Measurements from ENCODE around the gene SYNGR1. TPM values are rescaled to one million over a fixed set of nuclear protein-coding genes. Genes with fewer than 3 reads are reported as not detected.
A peak's percentile ranks its signal among the peaks of the same experiment; 100 is the strongest.
"Not testable (repeated sequence)": the region's sequence is repeated elsewhere in the genome, so short reads cannot be mapped to it uniquely, and the experiment has no call there.

Gene SYNGR1
- total and polyA plus RNA-seq, 8 donors = 0.45 to 18.1 (median 6.4) TPM

DNA sequence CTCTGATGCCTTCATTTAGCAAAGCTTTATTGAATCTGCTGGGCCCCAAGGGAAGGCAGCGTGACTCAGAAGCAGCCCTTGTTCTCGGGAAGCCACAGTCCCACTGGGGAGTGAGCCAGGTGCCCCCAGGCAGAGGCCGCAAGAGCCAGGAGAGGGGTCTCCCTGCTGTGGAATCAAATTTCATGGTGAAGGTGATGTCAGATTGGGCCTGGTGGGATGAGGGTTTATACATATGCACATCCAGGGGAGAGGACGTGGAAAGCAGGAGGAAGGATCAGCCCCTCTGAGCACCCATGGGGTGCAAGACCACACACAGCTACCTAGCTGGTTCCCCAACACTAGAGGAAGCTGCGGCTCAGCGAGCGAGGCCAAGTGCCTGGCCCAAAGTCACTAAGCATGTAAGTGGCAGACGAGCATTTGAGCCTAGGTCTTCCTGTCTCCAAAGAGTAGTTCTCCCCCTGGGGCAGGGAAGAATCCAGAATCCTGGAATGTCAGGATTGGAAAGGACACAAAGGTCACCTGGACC, 2.0 kb downstream of the SYNGR1 start:
- intact Hi-C loops (cut with DNase I; ENCODE audit: low total_unique reads) = no loop called here
- no peaks in the 10 kb centered on the region for H3K36me3 ChIP-seq
- H3K4me1 ChIP-seq = peaks cover 8 to 30% (median 18%) of the 10 kb centered on the region in 4 donors
- no peaks in the 10 kb centered on the region for H3K9me3 ChIP-seq
- no peaks in the 10 kb centered on the region for H3K27me3 ChIP-seq
- no peak for DNase-seq
- TF ChIP-seq POLR2A (IDR thresholded peaks at IDR 0.05) = no peak
- TF ChIP-seq, protein P1, sequence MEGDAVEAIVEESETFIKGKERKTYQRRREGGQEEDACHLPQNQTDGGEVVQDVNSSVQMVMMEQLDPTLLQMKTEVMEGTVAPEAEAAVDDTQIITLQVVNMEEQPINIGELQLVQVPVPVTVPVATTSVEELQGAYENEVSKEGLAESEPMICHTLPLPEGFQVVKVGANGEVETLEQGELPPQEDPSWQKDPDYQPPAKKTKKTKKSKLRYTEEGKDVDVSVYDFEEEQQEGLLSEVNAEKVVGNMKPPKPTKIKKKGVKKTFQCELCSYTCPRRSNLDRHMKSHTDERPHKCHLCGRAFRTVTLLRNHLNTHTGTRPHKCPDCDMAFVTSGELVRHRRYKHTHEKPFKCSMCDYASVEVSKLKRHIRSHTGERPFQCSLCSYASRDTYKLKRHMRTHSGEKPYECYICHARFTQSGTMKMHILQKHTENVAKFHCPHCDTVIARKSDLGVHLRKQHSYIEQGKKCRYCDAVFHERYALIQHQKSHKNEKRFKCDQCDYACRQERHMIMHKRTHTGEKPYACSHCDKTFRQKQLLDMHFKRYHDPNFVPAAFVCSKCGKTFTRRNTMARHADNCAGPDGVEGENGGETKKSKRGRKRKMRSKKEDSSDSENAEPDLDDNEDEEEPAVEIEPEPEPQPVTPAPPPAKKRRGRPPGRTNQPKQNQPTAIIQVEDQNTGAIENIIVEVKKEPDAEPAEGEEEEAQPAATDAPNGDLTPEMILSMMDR (IDR thresholded peaks at IDR 0.05) = no peak
- no peak for TF ChIP-seq POLR2AphosphoS5 (IDR thresholded peaks at IDR 0.05)
- no peak for TF ChIP-seq EP300 (IDR thresholded peaks at IDR 0.05)
- H3K27ac ChIP-seq = peak overlapping the region in 2 of 5 donors; percentile 50 to 86
- no peak overlapping the region for H3K4me3 ChIP-seq
- WGBS, 5 donors = 74 to 88% (median 79%) methylated on average over 8 of the region's 8 CpGs

DNA sequence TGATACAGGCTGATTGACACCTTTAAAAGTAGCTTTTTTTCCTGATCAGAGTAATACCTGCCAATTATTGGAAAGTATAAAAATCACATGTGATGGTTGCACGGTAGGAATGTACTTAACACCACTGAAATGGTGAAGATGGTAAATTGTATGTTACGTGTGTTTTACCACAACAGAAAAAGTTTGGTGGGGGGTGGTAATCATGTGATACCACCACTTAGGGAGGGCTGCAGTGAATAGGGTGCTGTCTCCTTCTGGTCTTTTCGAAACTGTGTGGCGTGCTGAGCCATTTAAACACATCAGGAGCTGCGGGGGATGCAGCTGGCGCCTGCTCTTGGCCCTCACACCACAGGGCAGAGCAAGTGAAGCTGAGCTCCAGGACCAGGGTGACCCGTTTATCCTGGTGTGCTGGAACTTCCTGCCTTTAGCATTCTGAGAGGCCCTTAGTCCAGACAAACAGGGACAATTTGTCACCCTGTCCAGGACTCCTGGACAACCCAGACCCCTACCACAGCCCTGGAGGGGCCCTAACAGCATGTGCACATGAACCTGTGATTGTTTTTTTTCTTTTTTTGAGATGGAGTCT, 2.6 kb downstream of the SYNGR1 start:
- Histone ChIP-seq H3K9me3 (no peaks in the 10 kb centered on the region), H3K4me3 (no peak overlapping the region), H3K27ac (no peak overlapping the region), H3K4me1 (peaks cover 8 to 30% (median 18%) of the 10 kb centered on the region in 4 donors), H3K36me3 (no peaks in the 10 kb centered on the region), H3K27me3 (no peaks in the 10 kb centered on the region)
- TF ChIP-seq, protein P1 (IDR thresholded peaks at IDR 0.05) = no peak
- TF ChIP-seq EP300 (IDR thresholded peaks at IDR 0.05) = no peak
- no peak for TF ChIP-seq POLR2AphosphoS5 (IDR thresholded peaks at IDR 0.05)
- TF ChIP-seq POLR2A (IDR thresholded peaks at IDR 0.05) = no peak
- intact Hi-C loops (cut with DNase I; ENCODE audit: low total_unique reads) = no loop called here
- DNase-seq = no peak
- 82 to 86% (median 84%) methylated on average over 7 of the region's 7 CpGs for WGBS, 5 donors

DNA sequence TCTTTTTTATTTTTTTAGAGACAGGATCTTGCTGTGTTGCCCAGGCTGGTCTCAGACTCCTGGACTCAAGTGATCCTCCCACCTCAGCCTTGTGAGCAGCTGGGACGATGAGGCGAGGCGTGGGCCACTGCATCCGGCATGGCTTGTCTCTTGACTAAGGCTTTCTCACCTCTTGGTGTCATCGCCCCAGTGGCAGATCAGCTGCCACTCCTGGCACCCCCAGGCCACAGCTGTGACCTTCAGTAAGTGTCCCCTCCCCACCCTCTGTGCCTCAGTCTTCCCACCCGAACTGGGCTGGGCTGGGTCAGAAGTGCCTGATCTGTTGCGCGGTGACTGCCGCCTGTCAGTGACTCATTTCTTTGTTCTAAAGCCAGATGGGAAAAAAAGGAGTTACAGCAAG, 3.6 kb downstream of the SYNGR1 start:
- 78 to 88% (median 82%) methylated on average over 9 of the region's 9 CpGs for WGBS, 5 donors
- Histone ChIP-seq H3K27me3 (no peaks in the 10 kb centered on the region), H3K27ac (no peak overlapping the region), H3K9me3 (no peaks in the 10 kb centered on the region), H3K36me3 (peaks cover 0 to 2% (median 0%) of the 10 kb centered on the region in 4 donors), H3K4me3 (no peak overlapping the region), H3K4me1 (peaks cover 8 to 30% (median 18%) of the 10 kb centered on the region in 4 donors)
- DNase-seq = no peak
- intact Hi-C loops (cut with DNase I; ENCODE audit: low total_unique reads) = no loop called here
- no peak for TF ChIP-seq POLR2A (IDR thresholded peaks at IDR 0.05)

DNA sequence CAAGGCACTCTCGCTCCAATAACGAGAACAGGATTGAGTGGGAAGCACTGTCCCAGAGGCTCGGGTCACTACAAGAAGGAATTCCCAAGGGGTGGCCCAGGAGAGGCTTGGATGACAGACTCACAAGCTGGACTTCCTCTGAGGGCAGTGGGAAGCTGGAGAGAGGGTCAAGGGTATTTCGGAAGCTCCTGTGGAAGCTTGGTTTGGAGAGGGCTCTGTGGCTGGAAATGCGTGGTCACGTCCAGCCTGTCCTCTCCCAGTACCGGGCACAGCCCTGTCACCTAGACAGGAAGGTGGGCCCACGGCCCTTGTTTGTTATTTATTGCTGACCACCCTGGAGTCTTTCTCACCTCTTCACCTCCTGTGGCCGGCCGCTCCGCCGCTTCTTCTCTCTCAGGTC, 5.3 kb downstream of the SYNGR1 start:
- 84 to 90% (median 89%) methylated on average over 12 of the region's 12 CpGs for WGBS, 5 donors
- H3K4me1 ChIP-seq = peaks cover 7 to 19% (median 11%) of the 10 kb centered on the region in 4 donors
- H3K27me3 ChIP-seq = no peaks in the 10 kb centered on the region
- no peaks in the 10 kb centered on the region for H3K9me3 ChIP-seq
- peaks cover 0 to 10% (median 2%) of the 10 kb centered on the region in 4 donors for H3K36me3 ChIP-seq
- intact Hi-C loops (cut with DNase I; ENCODE audit: low total_unique reads) = no loop called here
- TF ChIP-seq, protein P1 (IDR thresholded peaks at IDR 0.05) = no peak
- TF ChIP-seq POLR2AphosphoS5 (IDR thresholded peaks at IDR 0.05) (no peak), POLR2A (IDR thresholded peaks at IDR 0.05) (no peak), EP300 (IDR thresholded peaks at IDR 0.05) (no peak)
- no peak overlapping the region for H3K4me3 ChIP-seq
- no peak overlapping the region for H3K27ac ChIP-seq
- DNase-seq = no peak

DNA sequence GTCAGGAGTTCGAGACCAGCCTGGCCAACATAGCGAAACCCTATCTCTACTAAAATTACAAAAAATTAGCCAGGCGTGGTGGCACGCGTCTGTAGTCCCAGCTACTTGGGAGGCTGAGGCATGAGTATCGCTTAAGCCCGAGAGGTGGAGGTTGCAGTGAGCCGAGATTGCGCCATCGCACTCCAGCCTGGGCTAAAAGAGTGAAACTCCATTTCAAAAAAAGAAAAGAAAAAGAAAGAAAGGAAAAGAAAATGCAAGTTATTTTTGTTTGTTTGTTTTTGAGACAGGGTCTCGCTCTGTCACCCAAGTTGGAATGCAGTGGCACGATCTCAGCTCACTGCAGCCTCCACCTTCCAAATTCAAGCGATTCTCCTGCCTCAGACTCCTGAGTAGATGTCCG, 6.0 kb downstream of the SYNGR1 start:
- H3K4me3 ChIP-seq; H3K9me3 ChIP-seq; H3K27ac ChIP-seq; DNase-seq; H3K27me3 ChIP-seq; intact Hi-C loops (cut with DNase I; ENCODE audit: low total_unique reads): not testable (repeated sequence)
- H3K4me1 ChIP-seq = peaks cover under 1 to 12% (median 5%) of the 10 kb centered on the region in 4 donors
- peaks cover 0 to 10% (median 2%) of the 10 kb centered on the region in 4 donors for H3K36me3 ChIP-seq
- 91 to 98% (median 92%) methylated on average over 13 to 14 of the region's 14 CpGs for WGBS, 5 donors

Data from stomach (tissue), 9 donors.